ENCODE results near the gene MICA.
"Not testable (repeated sequence)": the region's sequence is repeated elsewhere in the genome, so short reads cannot be mapped to it uniquely, and the experiment has no call there.

MICA gene

GRCh38 chr6:31453259-31453658, 49.9 kb downstream of the MICA start:
- no peak for DNase-seq (ENCODE audit: low read depth in 3 of 3, low spot score in 1 of 3)

GRCh38 chr6:31459864-31460263, 56.5 kb downstream of the MICA start:
- DNase-seq (ENCODE audit: low read depth in 3 of 3, low spot score in 1 of 3): not testable (repeated sequence)

GRCh38 chr6:31460361-31461025, 57.1 kb downstream of the MICA start:
- no peak for DNase-seq (ENCODE audit: low read depth in 3 of 3, low spot score in 1 of 3)

- DNase-seq (ENCODE audit: low read depth in 3 of 3, low spot score in 1 of 3): no peak
These were observed 58.9 kb downstream of the MICA start for GRCh38 chr6:31462026-31462963.

- DNase-seq (ENCODE audit: low read depth in 3 of 3, low spot score in 1 of 3): peak; percentile 77 to 82 (median 80)
These were observed 59.8 kb downstream of the MICA start for GRCh38 chr6:31462964-31463870.

GRCh38 chr6:31464252-31465184, 61.1 kb downstream of the MICA start:
- no peak for DNase-seq (ENCODE audit: low read depth in 3 of 3, low spot score in 1 of 3)
